ENCODE results near the gene PKP4.

PKP4 gene

DNA sequence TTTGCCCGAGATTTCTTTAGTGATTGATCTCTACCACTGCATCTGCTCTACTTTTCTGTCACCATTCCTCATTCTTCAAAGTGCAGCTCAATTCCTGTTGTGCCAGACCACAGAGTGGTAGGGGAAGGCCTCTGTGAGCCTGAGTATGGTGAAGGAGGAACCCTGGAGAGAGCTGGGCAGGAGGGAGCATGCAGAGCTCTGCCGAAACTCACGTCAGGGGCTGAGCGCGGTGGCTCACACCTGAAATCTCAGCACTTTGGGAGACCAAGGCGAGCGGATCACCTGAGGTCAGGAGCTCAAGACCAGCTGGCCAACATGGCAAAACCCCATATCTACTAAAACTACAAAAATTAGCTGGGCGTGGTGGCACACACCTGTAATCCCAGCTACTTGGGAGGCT is 54.1 kb downstream of the PKP4 start:
- Histone ChIP-seq H3K9me3 (no peaks in the 10 kb centered on the region), H3K4me3 (ENCODE audit: low read depth, low read length) (no peak overlapping the region), H3K4me1 (no peaks in the 10 kb centered on the region), H3K36me3 (no peaks in the 10 kb centered on the region), H3K27me3 (no peaks in the 10 kb centered on the region)
- TF ChIP-seq, protein P1, sequence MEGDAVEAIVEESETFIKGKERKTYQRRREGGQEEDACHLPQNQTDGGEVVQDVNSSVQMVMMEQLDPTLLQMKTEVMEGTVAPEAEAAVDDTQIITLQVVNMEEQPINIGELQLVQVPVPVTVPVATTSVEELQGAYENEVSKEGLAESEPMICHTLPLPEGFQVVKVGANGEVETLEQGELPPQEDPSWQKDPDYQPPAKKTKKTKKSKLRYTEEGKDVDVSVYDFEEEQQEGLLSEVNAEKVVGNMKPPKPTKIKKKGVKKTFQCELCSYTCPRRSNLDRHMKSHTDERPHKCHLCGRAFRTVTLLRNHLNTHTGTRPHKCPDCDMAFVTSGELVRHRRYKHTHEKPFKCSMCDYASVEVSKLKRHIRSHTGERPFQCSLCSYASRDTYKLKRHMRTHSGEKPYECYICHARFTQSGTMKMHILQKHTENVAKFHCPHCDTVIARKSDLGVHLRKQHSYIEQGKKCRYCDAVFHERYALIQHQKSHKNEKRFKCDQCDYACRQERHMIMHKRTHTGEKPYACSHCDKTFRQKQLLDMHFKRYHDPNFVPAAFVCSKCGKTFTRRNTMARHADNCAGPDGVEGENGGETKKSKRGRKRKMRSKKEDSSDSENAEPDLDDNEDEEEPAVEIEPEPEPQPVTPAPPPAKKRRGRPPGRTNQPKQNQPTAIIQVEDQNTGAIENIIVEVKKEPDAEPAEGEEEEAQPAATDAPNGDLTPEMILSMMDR (IDR thresholded peaks at IDR 0.05; ENCODE audit: low read depth, low read length) = no peak
- no peak for DNase-seq

DNA sequence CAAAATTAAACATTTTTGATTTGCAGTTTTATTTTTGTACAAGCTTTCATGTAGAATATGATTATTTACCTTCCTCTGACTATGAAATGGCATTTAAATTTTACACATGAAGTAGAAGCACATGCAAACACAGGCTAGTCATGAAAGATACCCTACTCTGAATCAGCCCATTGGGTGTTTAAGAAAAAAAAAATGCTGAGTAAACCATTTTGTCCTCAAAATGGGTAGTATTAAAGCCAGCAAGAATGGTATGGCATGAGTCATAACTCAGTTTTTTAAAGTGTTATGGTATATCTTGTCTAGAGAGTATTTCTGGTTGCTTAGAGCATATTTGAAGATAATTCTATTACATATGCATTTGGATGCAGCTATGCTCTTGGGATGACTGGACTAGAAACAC is 55.0 kb downstream of the PKP4 start:
- Histone ChIP-seq H3K27me3 (no peaks in the 10 kb centered on the region), H3K4me3 (ENCODE audit: low read depth, low read length) (no peak overlapping the region), H3K4me1 (no peaks in the 10 kb centered on the region), H3K9me3 (no peaks in the 10 kb centered on the region), H3K36me3 (no peaks in the 10 kb centered on the region)
- TF ChIP-seq, protein P1 (IDR thresholded peaks at IDR 0.05; ENCODE audit: low read depth, low read length) = no peak
- no peak for DNase-seq

DNA sequence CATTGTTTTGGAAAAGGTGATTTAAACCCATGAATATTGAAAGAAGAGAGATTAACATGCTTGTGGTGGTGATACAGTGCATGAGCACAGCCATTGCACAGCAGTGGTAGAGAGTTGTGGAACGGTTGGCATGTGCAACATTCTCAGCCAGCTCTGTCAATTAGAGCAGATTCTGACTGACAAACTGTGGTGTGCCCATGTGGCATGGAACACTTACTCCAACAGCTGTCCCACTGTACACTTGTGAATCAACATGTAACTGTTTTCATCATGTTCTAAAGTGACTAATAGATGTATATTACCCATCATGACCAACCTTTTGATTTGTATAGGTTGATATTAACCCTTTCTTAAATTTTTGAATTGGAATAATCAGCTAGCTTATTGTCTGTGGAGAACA is 55.6 kb downstream of the PKP4 start:
- TF ChIP-seq, protein P1 (IDR thresholded peaks at IDR 0.05; ENCODE audit: low read depth, low read length) = no peak
- Histone ChIP-seq H3K27me3 (no peaks in the 10 kb centered on the region), H3K9me3 (no peaks in the 10 kb centered on the region), H3K4me1 (no peaks in the 10 kb centered on the region), H3K36me3 (no peaks in the 10 kb centered on the region), H3K4me3 (ENCODE audit: low read depth, low read length) (no peak overlapping the region)
- DNase-seq = no peak

DNA sequence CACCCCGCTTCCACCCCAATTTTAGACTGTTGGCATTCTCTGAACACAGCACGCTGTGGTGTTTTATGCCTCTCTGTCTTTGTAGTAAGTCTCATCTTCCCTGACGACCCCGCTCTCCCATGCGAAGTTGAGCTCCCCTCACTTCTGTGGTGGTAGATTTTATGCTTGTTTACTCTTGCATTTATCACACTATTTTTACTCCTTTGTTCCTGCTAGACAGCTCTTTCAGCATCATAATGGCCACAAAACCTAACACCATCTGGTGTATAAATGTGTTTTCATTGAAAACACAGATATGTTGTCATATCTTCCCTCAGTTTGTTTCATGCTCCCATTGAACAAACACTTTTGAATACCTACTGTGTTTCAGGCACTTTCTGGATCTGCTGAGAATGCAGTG is 57.1 kb downstream of the PKP4 start:
- DNase-seq = no peak
- no peaks in the 10 kb centered on the region for H3K36me3 ChIP-seq
- TF ChIP-seq, protein P1 (IDR thresholded peaks at IDR 0.05; ENCODE audit: low read depth, low read length) = no peak

DNA sequence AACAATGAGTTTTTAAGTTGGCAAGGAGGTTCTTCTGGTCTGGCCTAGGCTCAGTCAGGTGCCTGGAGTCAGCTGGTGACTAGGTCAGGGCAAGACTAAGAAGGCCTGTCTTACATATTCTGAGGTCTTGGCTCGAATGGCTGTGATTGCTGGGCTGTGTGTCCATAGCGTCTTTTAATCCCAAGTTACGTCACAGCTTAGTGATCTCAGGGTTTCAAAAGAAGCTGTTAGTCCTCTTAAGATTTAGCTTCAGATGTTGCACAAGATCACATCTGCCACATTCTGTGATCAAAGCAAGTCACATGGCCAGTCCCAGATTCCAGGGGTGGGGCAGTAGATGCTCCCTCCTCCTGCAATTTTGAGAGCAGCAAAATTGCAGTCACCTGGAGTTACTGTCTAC is 61.3 kb downstream of the PKP4 start:
- Histone ChIP-seq H3K27me3 (no peaks in the 10 kb centered on the region), H3K4me1 (no peaks in the 10 kb centered on the region), H3K36me3 (no peaks in the 10 kb centered on the region), H3K4me3 (ENCODE audit: low read depth, low read length) (no peak overlapping the region), H3K9me3 (no peaks in the 10 kb centered on the region)
- DNase-seq = no peak
- TF ChIP-seq, protein P1 (IDR thresholded peaks at IDR 0.05; ENCODE audit: low read depth, low read length) = no peak

More for the DNA sequence above, 57.1 kb downstream of the PKP4 start:
- H3K4me3 ChIP-seq (ENCODE audit: low read depth, low read length) = no peak overlapping the region
- no peaks in the 10 kb centered on the region for H3K27me3 ChIP-seq
- no peaks in the 10 kb centered on the region for H3K9me3 ChIP-seq
- no peaks in the 10 kb centered on the region for H3K4me1 ChIP-seq

DNA sequence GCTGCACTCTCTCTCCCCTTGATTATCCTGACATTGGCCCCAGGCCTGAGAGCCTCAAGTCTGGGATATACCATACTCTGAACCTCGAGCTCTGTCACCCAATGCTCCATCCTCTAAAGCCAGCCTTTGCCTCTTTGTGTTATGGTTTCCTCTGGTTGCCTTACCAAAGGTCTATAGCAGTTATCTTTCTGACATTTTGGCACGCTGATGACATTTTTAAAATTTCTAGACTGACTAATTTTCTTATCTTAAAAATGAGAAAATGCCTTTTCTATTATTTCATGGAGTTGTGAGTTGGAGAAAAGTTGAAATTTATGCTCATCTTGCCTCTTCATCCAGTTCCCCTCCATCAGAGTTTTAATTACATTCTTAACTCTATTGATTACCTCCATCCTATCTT is 62.7 kb downstream of the PKP4 start:
- Histone ChIP-seq H3K4me1 (no peaks in the 10 kb centered on the region), H3K27me3 (no peaks in the 10 kb centered on the region), H3K9me3 (no peaks in the 10 kb centered on the region), H3K36me3 (no peaks in the 10 kb centered on the region), H3K4me3 (ENCODE audit: low read depth, low read length) (no peak overlapping the region)
- no peak for DNase-seq
- TF ChIP-seq, protein P1 (IDR thresholded peaks at IDR 0.05; ENCODE audit: low read depth, low read length) = no peak

Measured in BE2C (cell line).